Mammary epithelial cell (primary cell): ENCODE results near the gene EBI3.

Source experiments
- CTCF ChIP-seq, 2 donors: IDR thresholded peaks in 1 of 2; conservative IDR thresholded peaks in 1 of 2; 2 replicates each; pipeline ENCODE4 v1.5.1; 2011 to 2012; ENCODE audit warnings: inconsistent platforms in 2 of 2, low read length in 2 of 2, mild to moderate bottlenecking in 2 of 2, control low read depth in 1 of 2, low read depth in 1 of 2; ENCODE audit not compliant: insufficient read depth in 1 of 2; ENCODE audit errors: extremely low read depth in 1 of 2
- EZH2 ChIP-seq: IDR thresholded peaks from 2 replicates; pipeline ENCODE4 v1.6.1; 2012; ENCODE audit warnings: low read length, inconsistent platforms, borderline replicate concordance

DNA sequence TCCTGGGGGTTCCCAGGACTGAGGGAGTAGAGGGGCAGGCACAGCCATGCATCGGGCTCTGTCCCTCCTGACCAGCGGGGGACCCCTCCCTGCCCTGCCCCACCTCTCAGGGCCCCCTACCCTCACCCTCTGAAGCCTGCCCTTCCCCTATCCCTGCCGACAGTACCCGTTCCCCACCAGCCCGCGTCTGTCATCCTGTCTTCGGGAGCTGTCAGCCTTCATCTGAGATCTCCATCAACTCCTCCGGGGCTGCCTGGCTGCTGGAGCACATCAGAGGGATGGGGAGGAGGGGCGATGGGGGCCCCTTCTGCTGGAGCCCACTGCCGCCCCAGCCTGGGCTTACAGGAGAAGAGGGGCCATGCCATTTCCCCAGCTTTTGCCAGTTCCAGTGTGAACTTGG lies 43.6 kb downstream of the EBI3 start:
- no peak for TF ChIP-seq CTCF (conservative IDR thresholded peaks at IDR 0.05 in 1 of 2, IDR thresholded peaks at IDR 0.05 in 1 of 2; ENCODE audit: extremely low read depth in 1 of 2, insufficient read depth in 1 of 2, low read depth in 1 of 2, low read length in 2 of 2)
- no peak for TF ChIP-seq EZH2
